ENCODE results near the gene SIRT5. TPM values are rescaled to one million over a fixed set of nuclear protein-coding genes. Genes with fewer than 3 reads are reported as not detected.

SIRT5 gene
- total RNA-seq, 1 donor from 2014 or later, result 15.9 TPM

DNA sequence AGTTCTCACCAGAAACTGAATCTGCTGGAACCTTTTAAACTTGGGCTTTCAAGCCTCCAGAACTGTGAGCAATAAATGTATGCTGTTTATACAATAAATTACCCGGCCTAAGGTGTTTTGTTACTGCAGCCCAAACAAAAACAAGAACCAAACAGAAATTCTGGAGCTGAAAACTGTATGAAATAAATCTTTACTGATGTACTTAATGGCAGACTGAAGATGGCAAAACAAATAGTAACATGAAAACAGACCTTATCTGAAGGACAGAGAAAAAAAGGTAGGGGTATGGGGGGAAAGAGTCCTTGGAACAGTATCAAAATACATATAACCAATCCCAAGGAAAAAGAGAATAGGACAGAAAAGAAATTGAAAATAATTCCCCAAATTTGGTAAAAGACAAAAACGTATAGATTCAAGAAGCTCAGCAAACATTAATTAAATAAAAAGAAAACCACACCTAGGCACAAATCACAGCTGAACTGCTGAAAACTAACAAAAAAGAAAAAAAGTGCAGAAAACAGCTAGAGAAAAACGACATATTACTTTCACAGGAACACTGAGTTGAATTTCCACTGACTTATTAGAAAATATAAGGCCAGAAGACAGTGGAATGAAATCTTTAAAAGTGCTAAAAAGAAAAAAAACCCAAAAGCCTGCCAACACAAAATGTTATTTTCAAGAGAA is 88.4 kb downstream of the SIRT5 start:
- ATAC-seq (no peak), DNase-seq (ENCODE audit: low spot score) (no peak)
- intact Hi-C loops (cut with DNase I), result no loop called here

DNA sequence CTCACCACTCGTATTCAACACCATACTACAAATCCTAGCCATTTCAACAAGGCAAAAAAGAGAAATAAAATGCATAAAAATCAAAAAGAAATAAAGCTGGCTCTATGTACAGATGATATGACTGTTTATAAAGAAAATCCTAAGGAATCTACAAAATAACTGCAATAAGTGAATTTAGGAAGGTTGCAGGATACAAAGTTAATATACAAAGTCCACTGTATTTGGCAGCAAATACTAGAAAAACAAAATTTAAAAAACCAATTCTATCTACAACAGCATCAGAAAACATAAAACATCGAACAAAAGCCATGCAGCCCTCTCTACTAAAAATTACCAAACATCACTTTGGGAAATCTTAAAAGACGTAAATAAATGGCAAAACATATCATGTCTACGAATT is 89.6 kb downstream of the SIRT5 start:
- no peak for ATAC-seq
- no peak for DNase-seq (ENCODE audit: low spot score)
- intact Hi-C loops (cut with DNase I), result no loop called here

Other genes starting within 250 kb of the SIRT5 start
- 10.2 TPM for gene TBC1D7, start 246.1 kb upstream of the SIRT5 start, total RNA-seq
- gene GFOD1, start 87.0 kb upstream of the SIRT5 start, total RNA-seq, result 16.3 TPM
- 59.2 TPM for gene NOL7, start 40.7 kb downstream of the SIRT5 start, total RNA-seq
- gene RANBP9, start 137.2 kb downstream of the SIRT5 start, total RNA-seq, result 41.8 TPM
- 22.7 TPM for gene MCUR1, start 240.0 kb downstream of the SIRT5 start, total RNA-seq

Data from sciatic nerve (tissue), 2 donors.